ENCODE results near the gene DOCK8.

DOCK8 gene

DNA sequence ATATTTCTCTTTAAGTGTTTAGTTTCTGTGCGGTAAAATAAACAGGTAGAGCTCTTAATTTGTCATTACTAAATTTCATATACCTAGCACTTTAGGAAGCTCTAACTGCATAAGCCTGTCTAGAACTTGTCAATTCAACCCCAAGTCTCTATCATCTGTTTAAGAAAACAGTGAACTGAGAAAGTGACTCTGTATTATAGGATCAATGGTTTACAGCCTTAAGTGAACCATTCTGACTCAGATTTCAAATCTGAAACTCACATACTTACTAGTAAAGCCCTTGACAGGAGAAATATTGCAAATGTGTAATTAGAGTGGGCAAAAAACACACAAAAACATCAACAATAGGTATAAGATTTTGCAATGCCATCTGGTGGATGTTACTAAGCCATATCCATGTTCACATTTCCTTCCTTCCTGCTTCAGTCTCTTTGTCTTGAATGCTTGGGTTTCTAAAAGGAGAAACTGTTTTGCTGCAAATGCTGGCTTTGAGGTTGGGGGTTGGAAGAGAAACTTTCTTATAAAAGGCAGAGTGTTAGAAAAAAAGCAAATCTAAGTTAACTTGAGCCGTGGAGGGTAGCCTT lies 101.8 kb downstream of the DOCK8 start:
- DNase-seq = no peak

- no peak for DNase-seq
Observed at GRCh38 chr9:318646-319045, 104.0 kb downstream of the DOCK8 start.

- DNase-seq = no peak
Observed at GRCh38 chr9:324971-325370, 110.3 kb downstream of the DOCK8 start.

- no peak for DNase-seq
Observed at GRCh38 chr9:326667-327066, 112.0 kb downstream of the DOCK8 start.

DNA sequence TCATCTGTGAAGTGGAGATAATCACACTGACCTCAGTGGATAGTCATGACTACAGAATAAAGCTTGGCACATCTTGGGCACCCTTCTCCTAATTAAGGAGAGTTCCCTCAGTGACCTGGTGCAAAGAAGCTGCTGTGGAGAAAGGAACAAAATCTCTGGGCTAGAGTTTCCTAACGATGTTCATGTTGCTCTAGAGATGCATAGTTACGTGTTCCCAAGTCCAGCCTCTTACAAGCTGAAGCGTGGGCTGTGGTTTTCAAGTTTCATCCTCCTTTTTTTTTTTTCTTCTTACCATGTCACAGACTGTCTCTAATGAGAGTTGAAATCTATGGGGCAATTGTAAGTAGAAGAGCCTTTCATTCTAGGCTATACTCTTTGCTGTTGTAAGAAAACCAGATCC lies 113.8 kb downstream of the DOCK8 start:
- no peak for DNase-seq

- no peak for DNase-seq
Observed at GRCh38 chr9:331197-331596, 116.5 kb downstream of the DOCK8 start.

- no peak for DNase-seq
Observed at GRCh38 chr9:335373-335772, 120.7 kb downstream of the DOCK8 start.

- no peak for DNase-seq
Observed at GRCh38 chr9:336039-336438, 121.4 kb downstream of the DOCK8 start.

DNA sequence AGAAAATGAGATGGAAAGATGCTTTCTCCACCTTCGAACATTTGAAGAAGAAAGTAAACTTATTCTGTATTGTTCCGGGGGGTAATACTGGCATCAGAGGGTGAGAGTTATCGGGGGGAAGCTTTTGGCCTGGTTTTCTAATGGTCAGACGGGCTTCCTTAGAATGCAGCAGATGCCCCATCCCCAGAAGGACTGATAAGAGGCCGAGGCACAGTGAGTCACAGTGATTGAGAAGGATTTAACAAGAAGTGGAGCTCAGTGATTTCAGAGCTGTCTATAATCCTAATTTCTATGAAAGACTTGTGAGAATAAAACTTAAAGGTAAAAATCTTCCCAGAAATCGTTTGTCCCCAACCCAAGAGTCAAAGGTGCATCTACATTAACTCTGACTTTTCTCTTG lies 123.9 kb downstream of the DOCK8 start:
- DNase-seq = no peak

- no peak for DNase-seq
Observed at GRCh38 chr9:341634-342421, 127.2 kb downstream of the DOCK8 start.

GRCh38 chr9:343773-344172 lies 129.1 kb downstream of the DOCK8 start:
- DNase-seq = no peak

DNA sequence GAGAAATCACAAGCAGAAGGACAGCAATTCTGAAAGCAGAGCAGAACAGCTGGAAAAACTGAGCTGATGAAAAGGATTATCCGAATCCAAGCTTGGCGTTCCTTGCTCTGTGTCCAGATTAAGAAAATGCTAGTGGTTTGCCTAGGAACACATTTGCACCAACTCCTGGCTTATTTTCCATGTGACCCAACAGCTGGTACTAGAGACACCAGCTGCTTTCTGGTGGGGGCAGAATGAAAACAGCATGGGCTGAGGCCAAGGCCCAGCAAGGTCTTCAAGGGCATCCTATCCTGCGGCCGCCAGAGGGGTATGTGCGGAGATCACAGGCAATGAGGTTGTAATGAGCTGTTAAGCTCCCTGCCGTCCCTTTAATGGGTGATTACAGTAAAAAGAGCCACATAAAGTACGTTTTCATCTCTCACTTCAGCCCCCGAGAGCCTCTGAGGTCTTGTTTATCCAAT lies 131.5 kb downstream of the DOCK8 start:
- DNase-seq = no peak

GRCh38 chr9:347667-348292 lies 133.1 kb downstream of the DOCK8 start:
- no peak for DNase-seq

DNA sequence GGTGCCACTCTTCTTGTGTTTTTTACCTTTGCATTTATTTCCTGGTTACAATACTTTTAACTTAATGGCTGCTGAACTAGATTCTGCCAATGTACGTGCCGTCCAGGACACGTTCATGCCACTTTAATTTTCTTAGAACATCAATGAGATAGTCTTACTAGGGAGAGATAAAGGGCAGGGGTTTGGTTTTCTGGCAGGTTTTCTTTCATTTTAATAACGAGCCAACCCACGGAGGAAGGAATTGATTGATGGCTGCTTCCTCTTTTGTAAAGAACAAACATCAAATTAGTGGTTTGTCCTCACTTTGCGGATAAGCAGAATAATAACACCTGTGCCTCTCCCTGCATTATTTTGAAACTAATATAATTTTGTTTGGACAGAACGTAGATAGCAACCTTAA lies 135.7 kb downstream of the DOCK8 start:
- DNase-seq = no peak

DNA sequence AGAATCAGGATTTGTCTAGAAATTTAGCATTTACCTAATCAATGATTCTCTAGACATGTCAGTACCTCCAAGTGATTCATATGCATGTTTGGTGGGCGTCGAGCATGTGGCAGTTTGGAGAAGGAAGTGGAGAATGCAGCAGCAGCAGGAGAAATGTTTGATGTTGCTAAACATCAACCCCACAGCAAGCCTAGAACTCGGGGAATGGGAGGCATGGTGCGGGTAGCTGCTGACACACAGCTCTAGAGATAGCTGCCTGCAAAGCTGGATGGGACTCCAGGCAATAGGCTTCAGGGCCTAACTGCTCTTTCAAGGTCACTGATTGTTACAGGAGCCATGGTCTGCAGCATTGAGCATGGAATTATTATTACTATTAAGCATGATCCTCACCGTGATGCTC lies 137.3 kb downstream of the DOCK8 start:
- no peak for DNase-seq

DNA sequence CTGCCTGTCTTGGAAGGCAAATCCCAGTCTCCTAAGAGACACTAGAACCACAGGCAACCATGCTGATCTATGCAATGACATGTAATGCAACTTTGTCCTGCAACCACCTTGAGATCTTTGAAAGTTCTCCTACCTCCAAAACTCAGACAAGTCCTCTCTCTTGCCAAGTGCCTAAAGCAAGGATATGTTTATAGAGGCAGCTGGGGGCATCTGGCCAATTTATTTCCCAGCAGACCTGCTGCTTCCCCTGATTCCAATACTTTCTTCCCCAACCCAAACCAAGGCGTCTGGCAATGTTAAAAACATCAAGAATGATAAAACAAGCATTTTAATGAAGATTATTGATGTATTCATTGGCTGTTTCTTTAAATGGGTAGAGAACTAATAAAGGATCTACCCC lies 138.4 kb downstream of the DOCK8 start:
- no peak for DNase-seq

GRCh38 chr9:354453-354852 lies 139.8 kb downstream of the DOCK8 start:
- DNase-seq = no peak

GRCh38 chr9:357560-357959 lies 142.9 kb downstream of the DOCK8 start:
- DNase-seq = no peak

GRCh38 chr9:362561-363273 lies 148.1 kb downstream of the DOCK8 start:
- DNase-seq = no peak

- DNase-seq = no peak
Observed at GRCh38 chr9:363274-363612, 148.6 kb downstream of the DOCK8 start.

DNA sequence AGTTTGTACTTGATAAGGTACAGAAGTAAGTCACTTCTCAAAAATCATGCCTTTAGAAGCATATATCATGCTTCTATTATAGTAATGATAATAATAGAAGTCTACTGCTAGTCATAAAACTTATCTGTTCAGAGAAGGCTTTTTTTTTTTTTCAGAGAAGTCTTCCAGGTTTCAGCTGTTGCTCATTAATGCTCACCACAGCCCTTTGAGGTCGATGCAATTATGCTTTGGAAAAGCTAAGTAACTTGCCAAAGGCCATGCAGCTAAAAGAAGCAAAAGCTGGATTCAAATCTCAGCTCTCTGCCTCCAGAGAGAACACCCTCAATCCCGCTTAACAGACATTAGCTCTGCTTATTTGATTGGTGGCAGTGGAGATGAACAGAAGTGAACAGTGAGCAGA lies 150.8 kb downstream of the DOCK8 start:
- no peak for DNase-seq

DNA sequence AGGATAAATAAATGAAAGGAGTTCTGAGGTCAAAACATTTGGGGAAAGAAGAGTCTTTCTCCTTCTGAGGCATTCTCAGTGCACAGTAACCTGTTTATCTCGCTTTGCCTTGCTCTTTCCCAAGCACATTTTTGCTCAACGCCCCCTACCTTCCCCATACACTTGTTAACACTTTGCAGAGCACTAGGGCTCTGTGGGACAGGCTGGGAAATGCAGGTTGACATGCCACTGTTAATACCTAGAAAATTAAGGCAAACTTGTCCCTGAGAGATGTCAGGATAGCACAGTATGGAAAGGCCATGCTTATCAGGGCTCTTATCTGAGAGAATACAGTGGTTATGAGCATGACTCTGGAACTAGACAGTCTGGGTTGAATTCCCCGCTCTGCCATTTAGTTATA lies 152.0 kb downstream of the DOCK8 start:
- no peak for DNase-seq

- DNase-seq = no peak
Observed at GRCh38 chr9:370086-370485, 155.4 kb downstream of the DOCK8 start.

GRCh38 chr9:371349-371748 lies 156.7 kb downstream of the DOCK8 start:
- no peak for DNase-seq

Measured in activated CD4-positive, CD25-positive, alpha-beta regulatory T cell treated with anti-CD3 and anti-CD28 coated beads, Interleukin-2, amount 50 U/mL, for 72 hours (primary cell).